ENCODE results near the gene PDE6A. TPM values are rescaled to one million over a fixed set of nuclear protein-coding genes. Genes with fewer than 3 reads are reported as not detected.

Gene PDE6A
- total and polyA plus RNA-seq, 2 of the 8 experiments (the other 6 are each of a cell fraction or from before 2014, with no cell fraction given): not detected

DNA sequence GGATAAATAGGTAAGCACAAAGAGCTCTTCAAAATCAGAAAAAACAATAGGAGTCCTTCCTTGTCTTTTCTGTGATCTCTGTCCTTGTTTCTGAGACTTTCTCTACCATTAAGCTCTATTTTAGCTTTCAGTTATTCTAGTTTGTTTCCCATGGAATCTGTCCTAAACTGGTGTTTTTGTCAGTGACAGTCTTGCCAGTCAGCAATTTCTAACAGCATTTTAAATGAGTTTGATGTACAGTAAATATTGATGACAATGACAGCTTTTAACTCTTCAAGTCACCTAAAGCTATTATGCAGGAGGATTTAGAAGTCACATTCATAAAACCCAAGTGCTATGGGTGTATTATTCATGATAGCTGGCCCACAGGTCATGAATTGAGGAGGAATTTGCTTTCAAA is 37.9 kb upstream of the PDE6A start:
- no peak overlapping the region for H4K91ac ChIP-seq (replicated peaks; ENCODE audit: insufficient read length, low read length)
- H3K23me2 ChIP-seq (ENCODE audit: low read depth, low read length): no peaks in the 10 kb centered on the region
- no peaks in the 10 kb centered on the region for H4K20me1 ChIP-seq (replicated peaks in 1 of 2; ENCODE audit: control insufficient read depth in 1 of 2, insufficient read depth in 2 of 2, low read length in 2 of 2)
- no peak overlapping the region for H3K14ac ChIP-seq (ENCODE audit: insufficient read length)
- H4K8ac ChIP-seq (ENCODE audit: extremely low read depth, insufficient read depth, low read length): no peak overlapping the region
- POLR2A ChIA-PET (ENCODE audit: partially characterized antibody): interaction anchor here (1.9 kb wide), 1 partner anchor 17 kb away, joined by 8 read pairs; the partner anchor contains the start of genes HMGXB3 and TIGD6
- no peak overlapping the region for H2BK5ac ChIP-seq (ENCODE audit: low read depth, low read length)
- H3K36me3 ChIP-seq (ENCODE audit: control insufficient read depth in 2 of 4, insufficient read depth in 4 of 4, low read length in 3 of 4): peaks cover 0 to 3% (median 2%) of the 10 kb centered on the region in 4 experiments; a peak in 3 of 8 replicates
- H3K56ac ChIP-seq (replicated peaks; ENCODE audit: insufficient read length, low read depth, low read length): no peak overlapping the region
- H2AFZ ChIP-seq (ENCODE audit: low read length): no peak overlapping the region
- no peak overlapping the region for H4K5ac ChIP-seq (ENCODE audit: insufficient read length, low read depth, low read length)
- no peak overlapping the region for H3K23ac ChIP-seq (ENCODE audit: insufficient read length)
- no peak overlapping the region for H3K27ac ChIP-seq (ENCODE audit: low read depth, low read length)
- H3K79me1 ChIP-seq (ENCODE audit: low read depth, low read length): no peaks in the 10 kb centered on the region; the same call in 1 of the 2 replicates
- no peak overlapping the region for H3K18ac ChIP-seq (ENCODE audit: extremely low read depth, low read length)
- H3K4me2 ChIP-seq (ENCODE audit: insufficient read depth in 1 of 2, low read depth in 2 of 2, low read length in 2 of 2): no peak overlapping the region
- H2BK15ac ChIP-seq (ENCODE audit: low read length): no peak overlapping the region
- no peaks in the 10 kb centered on the region for H3K4me1 ChIP-seq (replicated peaks in 1 of 4; ENCODE audit: control insufficient read depth in 3 of 4, insufficient read depth in 4 of 4, low read length in 3 of 4)
- FAIRE-seq (no peak), DNase-seq (ENCODE audit: low read depth in 1 of 2, low spot score in 2 of 2) (no peak)
- H2AK5ac ChIP-seq (ENCODE audit: low read depth, low read length): no peak overlapping the region
- H2BK12ac ChIP-seq (ENCODE audit: low read depth, low read length): no peak overlapping the region
- H3K4me3 ChIP-seq (ENCODE audit: extremely low read depth in 1 of 4, insufficient read depth in 2 of 4, low read depth in 3 of 4, low read length in 4 of 4): no peak overlapping the region
- H3K27me3 ChIP-seq (replicated peaks in 1 of 4; ENCODE audit: control insufficient read depth in 3 of 4, extremely low read depth in 1 of 4, insufficient read depth in 3 of 4, low read length in 3 of 4): no peaks in the 10 kb centered on the region
- no peak overlapping the region for H3K4ac ChIP-seq (replicated peaks; ENCODE audit: insufficient read length, low read depth, low read length)
- no peaks in the 10 kb centered on the region for H3K79me2 ChIP-seq (ENCODE audit: control insufficient read depth in 1 of 2, insufficient read depth in 2 of 2, low read length in 2 of 2)
- H3K9me3 ChIP-seq (ENCODE audit: insufficient read depth in 2 of 2, low read depth in 1 of 2, low read length in 1 of 2): no peaks in the 10 kb centered on the region
- no peak overlapping the region for H2BK20ac ChIP-seq (ENCODE audit: low read length)
- H3K9ac ChIP-seq (replicated peaks in 1 of 4; ENCODE audit: extremely low read depth in 1 of 4, low read depth in 3 of 4, low read length in 3 of 4): no peak overlapping the region
- CTCF ChIA-PET (ENCODE audit: partially characterized antibody): interaction anchor here (1.3 to 5.5 kb wide), 5 partner anchors 9 to 149 kb away, joined by 3 to 26 read pairs (median 7); no protein-coding TSS in a partner anchor
- no peak overlapping the region for H2BK120ac ChIP-seq (replicated peaks; ENCODE audit: low read depth, low read length)
- TF ChIP-seq CBX8 (IDR thresholded peaks at IDR 0.05; ENCODE audit: borderline replicate concordance, low read depth, low read length) (no peak), EZH2 (IDR thresholded peaks at IDR 0.05; ENCODE audit: low read depth, low read length, severe bottlenecking) (no peak), EP300 (IDR thresholded peaks at IDR 0.05; ENCODE audit: borderline replicate concordance in 1 of 2, low read depth in 2 of 2, low read length in 2 of 2) (no peak), SP1 (IDR thresholded peaks at IDR 0.05; ENCODE audit: low read depth, low read length) (no peak), KDM1A (IDR thresholded peaks at IDR 0.05; ENCODE audit: borderline replicate concordance, low read length) (no peak), POU5F1 (IDR thresholded peaks at IDR 0.05; ENCODE audit: low read depth, low read length) (no peak), JUND (IDR thresholded peaks at IDR 0.05; ENCODE audit: low read length) (no peak), RFX5 (IDR thresholded peaks at IDR 0.05; ENCODE audit: borderline replicate concordance, low read depth, low read length) (no peak), KDM5A (IDR thresholded peaks at IDR 0.05; ENCODE audit: low read length) (no peak), RXRA (IDR thresholded peaks at IDR 0.05; ENCODE audit: insufficient read depth, low read depth, low read length) (no peak), RNF2 (IDR thresholded peaks at IDR 0.05; ENCODE audit: borderline replicate concordance, low read depth, low read length, missing control alignments, poor library complexity, severe bottlenecking) (no peak), JUN (IDR thresholded peaks at IDR 0.05; ENCODE audit: low read depth, low read length) (no peak)
